Measurements from ENCODE around the gene KDM7A.

Gene KDM7A

DNA sequence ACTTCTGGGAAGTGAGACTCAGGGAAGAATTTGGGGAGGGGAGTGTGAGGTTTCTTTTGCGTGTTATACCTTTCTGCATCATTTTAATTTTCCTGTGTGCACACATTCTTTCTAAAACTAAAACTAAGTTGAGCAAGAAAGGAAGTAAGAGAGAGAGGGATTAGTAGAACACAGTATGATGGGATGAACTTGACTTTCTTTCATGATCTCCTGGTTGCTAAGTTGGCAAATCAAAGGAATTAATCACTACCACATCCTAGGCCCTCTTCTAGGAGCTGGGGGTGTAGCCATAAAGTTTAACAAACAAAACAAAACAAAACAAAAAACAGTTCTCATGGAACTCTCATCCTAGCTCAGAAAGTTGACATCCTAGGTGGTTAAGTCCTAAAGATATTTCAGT, 19.1 kb upstream of the KDM7A start:
- no peak for TF ChIP-seq POLR2AphosphoS5 (IDR thresholded peaks at IDR 0.05; ENCODE audit: low read depth)
- no peak for TF ChIP-seq SPI1 (IDR thresholded peaks at IDR 0.05; ENCODE audit: borderline replicate concordance, low read depth)
- TF ChIP-seq, protein P1, sequence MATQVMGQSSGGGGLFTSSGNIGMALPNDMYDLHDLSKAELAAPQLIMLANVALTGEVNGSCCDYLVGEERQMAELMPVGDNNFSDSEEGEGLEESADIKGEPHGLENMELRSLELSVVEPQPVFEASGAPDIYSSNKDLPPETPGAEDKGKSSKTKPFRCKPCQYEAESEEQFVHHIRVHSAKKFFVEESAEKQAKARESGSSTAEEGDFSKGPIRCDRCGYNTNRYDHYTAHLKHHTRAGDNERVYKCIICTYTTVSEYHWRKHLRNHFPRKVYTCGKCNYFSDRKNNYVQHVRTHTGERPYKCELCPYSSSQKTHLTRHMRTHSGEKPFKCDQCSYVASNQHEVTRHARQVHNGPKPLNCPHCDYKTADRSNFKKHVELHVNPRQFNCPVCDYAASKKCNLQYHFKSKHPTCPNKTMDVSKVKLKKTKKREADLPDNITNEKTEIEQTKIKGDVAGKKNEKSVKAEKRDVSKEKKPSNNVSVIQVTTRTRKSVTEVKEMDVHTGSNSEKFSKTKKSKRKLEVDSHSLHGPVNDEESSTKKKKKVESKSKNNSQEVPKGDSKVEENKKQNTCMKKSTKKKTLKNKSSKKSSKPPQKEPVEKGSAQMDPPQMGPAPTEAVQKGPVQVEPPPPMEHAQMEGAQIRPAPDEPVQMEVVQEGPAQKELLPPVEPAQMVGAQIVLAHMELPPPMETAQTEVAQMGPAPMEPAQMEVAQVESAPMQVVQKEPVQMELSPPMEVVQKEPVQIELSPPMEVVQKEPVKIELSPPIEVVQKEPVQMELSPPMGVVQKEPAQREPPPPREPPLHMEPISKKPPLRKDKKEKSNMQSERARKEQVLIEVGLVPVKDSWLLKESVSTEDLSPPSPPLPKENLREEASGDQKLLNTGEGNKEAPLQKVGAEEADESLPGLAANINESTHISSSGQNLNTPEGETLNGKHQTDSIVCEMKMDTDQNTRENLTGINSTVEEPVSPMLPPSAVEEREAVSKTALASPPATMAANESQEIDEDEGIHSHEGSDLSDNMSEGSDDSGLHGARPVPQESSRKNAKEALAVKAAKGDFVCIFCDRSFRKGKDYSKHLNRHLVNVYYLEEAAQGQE (IDR thresholded peaks at IDR 0.05; ENCODE audit: insufficient replicate concordance, low read depth), result no peak
- no peak for TF ChIP-seq GABPA (IDR thresholded peaks at IDR 0.05; ENCODE audit: low read depth)
- TF ChIP-seq, protein P2, sequence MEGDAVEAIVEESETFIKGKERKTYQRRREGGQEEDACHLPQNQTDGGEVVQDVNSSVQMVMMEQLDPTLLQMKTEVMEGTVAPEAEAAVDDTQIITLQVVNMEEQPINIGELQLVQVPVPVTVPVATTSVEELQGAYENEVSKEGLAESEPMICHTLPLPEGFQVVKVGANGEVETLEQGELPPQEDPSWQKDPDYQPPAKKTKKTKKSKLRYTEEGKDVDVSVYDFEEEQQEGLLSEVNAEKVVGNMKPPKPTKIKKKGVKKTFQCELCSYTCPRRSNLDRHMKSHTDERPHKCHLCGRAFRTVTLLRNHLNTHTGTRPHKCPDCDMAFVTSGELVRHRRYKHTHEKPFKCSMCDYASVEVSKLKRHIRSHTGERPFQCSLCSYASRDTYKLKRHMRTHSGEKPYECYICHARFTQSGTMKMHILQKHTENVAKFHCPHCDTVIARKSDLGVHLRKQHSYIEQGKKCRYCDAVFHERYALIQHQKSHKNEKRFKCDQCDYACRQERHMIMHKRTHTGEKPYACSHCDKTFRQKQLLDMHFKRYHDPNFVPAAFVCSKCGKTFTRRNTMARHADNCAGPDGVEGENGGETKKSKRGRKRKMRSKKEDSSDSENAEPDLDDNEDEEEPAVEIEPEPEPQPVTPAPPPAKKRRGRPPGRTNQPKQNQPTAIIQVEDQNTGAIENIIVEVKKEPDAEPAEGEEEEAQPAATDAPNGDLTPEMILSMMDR (IDR thresholded peaks at IDR 0.05; ENCODE audit: insufficient read depth, low read length), result no peak
- no peak for DNase-seq (ENCODE audit: low read depth in 1 of 2, low spot score in 1 of 2)

DNA sequence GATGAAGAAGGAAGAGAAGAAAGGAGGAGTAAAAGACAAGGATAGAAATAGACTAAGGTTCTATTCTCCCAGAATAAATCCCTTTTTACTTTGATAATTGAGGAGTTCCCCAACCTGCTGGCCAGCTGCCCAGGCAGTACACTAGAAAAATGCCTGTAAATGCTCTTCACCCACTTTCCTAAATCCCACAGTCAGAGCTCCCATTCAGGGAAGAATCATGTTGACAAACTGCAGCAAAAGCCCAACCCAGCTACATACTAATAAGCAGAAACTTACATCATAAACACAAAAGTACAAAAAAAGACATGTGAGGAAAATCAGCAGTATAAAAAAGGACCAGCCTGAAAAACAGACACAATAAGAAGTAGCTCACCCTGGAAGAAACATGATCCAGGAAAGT, 15.8 kb upstream of the KDM7A start:
- Histone ChIP-seq H3K27ac (replicated peaks) (no peak overlapping the region), H3K4me3 (replicated peaks; ENCODE audit: insufficient read depth, low read length) (no peak overlapping the region), H3K27me3 (ENCODE audit: insufficient read depth, poor library complexity, severe bottlenecking) (peaks cover 5% of the 10 kb centered on the region)
- DNase-seq (ENCODE audit: low read depth in 1 of 2, low spot score in 1 of 2), result no peak
- TF ChIP-seq, protein P1 (IDR thresholded peaks at IDR 0.05; ENCODE audit: insufficient replicate concordance, low read depth), result no peak
- TF ChIP-seq, protein P2 (IDR thresholded peaks at IDR 0.05; ENCODE audit: insufficient read depth, low read length), result no peak
- TF ChIP-seq POLR2AphosphoS5 (IDR thresholded peaks at IDR 0.05; ENCODE audit: low read depth) (no peak), GABPA (IDR thresholded peaks at IDR 0.05; ENCODE audit: low read depth) (no peak), SPI1 (IDR thresholded peaks at IDR 0.05; ENCODE audit: borderline replicate concordance, low read depth) (no peak)

More for the DNA sequence above, 19.1 kb upstream of the KDM7A start:
- Histone ChIP-seq H3K4me3 (replicated peaks; ENCODE audit: insufficient read depth, low read length) (no peak overlapping the region), H3K27me3 (ENCODE audit: insufficient read depth, poor library complexity, severe bottlenecking) (peaks cover 7% of the 10 kb centered on the region), H3K27ac (replicated peaks) (no peak overlapping the region)

DNA sequence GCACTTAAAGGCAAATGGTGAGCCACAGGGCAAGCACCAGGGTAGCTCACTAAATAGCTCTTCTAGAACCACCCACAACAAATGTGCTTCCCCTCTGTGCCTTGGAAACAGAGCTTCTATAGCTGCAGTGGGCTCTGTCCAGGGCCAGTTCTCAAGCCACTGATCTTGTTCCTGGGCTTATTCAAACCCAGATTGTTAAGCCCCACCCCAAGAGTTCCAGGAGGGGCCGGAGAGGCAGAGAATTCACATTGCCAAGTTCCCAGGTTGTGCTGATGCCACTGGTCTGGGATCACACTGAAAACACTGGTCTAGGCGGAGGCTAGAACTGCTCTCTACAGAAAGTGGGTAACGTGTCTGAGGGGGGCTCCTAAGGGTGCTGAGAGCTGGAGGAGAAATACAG, 15.4 kb upstream of the KDM7A start:
- TF ChIP-seq SPI1 (IDR thresholded peaks at IDR 0.05; ENCODE audit: borderline replicate concordance, low read depth), result no peak
- TF ChIP-seq, protein P2 (IDR thresholded peaks at IDR 0.05; ENCODE audit: insufficient read depth, low read length), result no peak
- TF ChIP-seq, protein P1 (IDR thresholded peaks at IDR 0.05; ENCODE audit: insufficient replicate concordance, low read depth), result no peak
- TF ChIP-seq GABPA (IDR thresholded peaks at IDR 0.05; ENCODE audit: low read depth), result no peak
- no peak for TF ChIP-seq POLR2AphosphoS5 (IDR thresholded peaks at IDR 0.05; ENCODE audit: low read depth)
- DNase-seq (ENCODE audit: low read depth in 1 of 2, low spot score in 1 of 2), result no peak
- H3K27ac ChIP-seq (replicated peaks), result no peak overlapping the region
- no peak overlapping the region for H3K4me3 ChIP-seq (replicated peaks; ENCODE audit: insufficient read depth, low read length)
- H3K27me3 ChIP-seq (ENCODE audit: insufficient read depth, poor library complexity, severe bottlenecking), result peaks cover 5% of the 10 kb centered on the region
